Measurements from ENCODE around the gene TNC.

- TF ChIP-seq TAF1 (IDR thresholded peaks at IDR 0.05; ENCODE audit: borderline replicate concordance, low read depth, low read length) (no peak), REST (IDR thresholded peaks at IDR 0.05; ENCODE audit: low read depth, low read length) (no peak), ZNF24 (IDR thresholded peaks at IDR 0.05) (no peak), EZH2 (IDR thresholded peaks at IDR 0.05; ENCODE audit: borderline replicate concordance, control insufficient read depth, low read depth, low read length) (no peak), SIN3A (IDR thresholded peaks at IDR 0.05; ENCODE audit: low read depth, low read length) (no peak), GABPA (IDR thresholded peaks at IDR 0.05; ENCODE audit: low read depth) (no peak), HDAC2 (IDR thresholded peaks at IDR 0.05) (no peak), JUNB (IDR thresholded peaks at IDR 0.05) (no peak), CTCF (IDR thresholded peaks at IDR 0.05 in 2 of 3, conservative IDR thresholded peaks at IDR 0.05 in 1 of 3; ENCODE audit: control insufficient read depth in 2 of 3, extremely low read depth in 1 of 3, insufficient read depth in 1 of 3, low read depth in 3 of 3, low read length in 3 of 3) (no peak), KAT2A (conservative IDR thresholded peaks at IDR 0.05; ENCODE audit: control insufficient read depth, low read depth, low read length) (no peak), TCF12 (IDR thresholded peaks at IDR 0.05; ENCODE audit: low read depth, low read length) (no peak), CHD1 (IDR thresholded peaks at IDR 0.05; ENCODE audit: low read depth, low read length) (no peak), EP300 (IDR thresholded peaks at IDR 0.05; ENCODE audit: borderline replicate concordance in 1 of 2, control insufficient read depth in 1 of 2, low read depth in 2 of 2, low read length in 2 of 2) (no peak)
Measured at GRCh38 chr9:115068031-115068430, 49.9 kb downstream of the TNC start.
